Heart right ventricle (tissue), 16 donors: Measurements from ENCODE around the gene ASB6. TPM values are rescaled to one million over a fixed set of nuclear protein-coding genes. Genes with fewer than 3 reads are reported as not detected.

ENCODE experiments used
- ATAC-seq, 8 donors: fragments of 200-7000 bp; cut with Tn5 transposase; one replicate each; pipeline ENCODE4 v1.9.1; 2020; ENCODE audit warnings: mild to moderate bottlenecking in 8 of 8, moderate library complexity in 8 of 8, moderate number of reproducible peaks in 1 of 8
- DNase-seq, 2 donors: peaks; one replicate each; pipeline ENCODE4 v3.0.0-alpha.2; 2020
- H3K27ac ChIP-seq, 10 donors: fragments of 200-600 bp; sonication (generic) in 2 of 10; one replicate each; pipeline versions ENCODE4 v1.5.0 to v1.8.0; 2020 to 2022; ENCODE audit warnings: mild to moderate bottlenecking in 3 of 10
- H3K27me3 ChIP-seq, 7 donors: fragments of 200-600 bp; one replicate each; pipeline ENCODE4 v1.8.0; 2021 to 2022; ENCODE audit warnings: mild to moderate bottlenecking in 2 of 7
- H3K36me3 ChIP-seq, 9 donors: fragments of 200-600 bp; sonication (generic) in 1 of 9; one replicate each; pipeline versions ENCODE4 v1.5.0 to v1.8.0; 2020 to 2022; ENCODE audit warnings: mild to moderate bottlenecking in 2 of 9
- H3K4me1 ChIP-seq, 9 donors: fragments of 200-600 bp; sonication (generic) in 1 of 9; one replicate each; pipeline versions ENCODE4 v1.5.0 to v1.8.0; 2020 to 2022; ENCODE audit warnings: mild to moderate bottlenecking in 4 of 9
- H3K4me3 ChIP-seq, 10 donors: fragments of 200-600 bp; sonication (generic) in 2 of 10; one replicate each; pipeline versions ENCODE4 v1.5.0 to v1.8.0; 2020 to 2022; ENCODE audit warnings: mild to moderate bottlenecking in 7 of 10, moderate library complexity in 2 of 10
- H3K9me3 ChIP-seq, 11 donors: fragments of 200-600 bp in 10 of 11; sonication (generic) in 2 of 11; one replicate each; pipeline versions ENCODE4 v1.5.0 to v1.8.0; 2013 to 2022; ENCODE audit warnings: mild to moderate bottlenecking in 2 of 11, control low read depth in 1 of 11, moderate library complexity in 1 of 11
- WGBS, 2 donors: extraction: QIAGEN DNeasy Blood & Tissue Kit; methylation state at CpG; one replicate each; pipeline ENCODE4 v1.1.7; 2013; ENCODE audit warnings: inconsistent platforms in 1 of 2; 5-methylcytosine and 5-hydroxymethylcytosine counted together
- intact Hi-C, 10 donors: fragments of 100-400 bp; cut with DNase I; formaldehyde crosslinking; loops; one replicate each; pipeline versions ENCODE4 v1.11.1 to v1.14.2; 2022
- polyA plus RNA-seq, 2 donors: library from polyadenylated mRNA; stranded (reverse); fragments of 200-250 nt; gene quantifications; one replicate each; pipeline ENCODE4 v1.2.3, GENCODE V29; 2013
- total RNA-seq, 10 donors: library from RNA; stranded (reverse); fragmentation: NEBNext Ultra II Directional in 3 of 10; extraction: Animal tissue kit (Norgen Biotek cat#: 25700) in 3 of 10; gene quantifications; one replicate each; pipeline versions ENCODE4 v1.2.1 to v1.2.4, GENCODE V29; 2021 to 2023
- TF ChIP-seq, protein P1 (sequence below), 9 donors: fragments of 200-600 bp; sonication (generic) in 2 of 9; IDR thresholded peaks; one replicate each; pipeline versions ENCODE4 v1.5.0 to v1.8.0; 2021 to 2022; ENCODE audit warnings: antibody characterized with exemption in 9 of 9, mild to moderate bottlenecking in 5 of 9, moderate library complexity in 1 of 9
- donor health status: Arrhythmogenic right ventricular cardiomyopathy.
- donor health status: ischemic (EF 13 %, LVEDD 7.1; RV severe dilation, severe dysfunction).
- donor health status: healthy with polysubstance abuse.
- donor health status: DM: no; HTN: yes; CAD: no.
- donor health status: DM: no; HTN: no; CAD: no.
- donor health status: ischemic (EF 25% LVEDD 6.9; RV normal size, moderate dysfunction).
- donor health status: ischemic (EF 25% LVEDD 5.7; RV mildly dilated, moderate dysfunction).
- donor health status: healthy.
- donor health status: DM: yes; HTN: yes; CAD: no.
- donor health status: Ischemic cardiomyopathy.
- donor health status: ischemic (EF 35%, LVEDD 5.7; RV mildly dilated, moderate dysfunction).
- donor health status: nonischemic (EF 11% LVEDD 7.7; RV severe dilation, severe dysfunction).
- donor health status: DM: yes; HTN: yes; CAD: no.
- donor health status: PGD.
- donor health status: ischemic (EF 29% LVEDD 5.4; RV normal size, mild dysfunction).
- donor health status: nonischemic (EF 23%, LVEDD 6.1; RV moderate dilation, normal function).

Gene ASB6
- total and polyA plus RNA-seq, 12 donors: 6.2 to 11.8 (median 9.4) TPM

- DNase-seq: no peak
- peaks cover 0 to 13% (median 0%) of the 10 kb centered on the region in 9 donors for H3K36me3 ChIP-seq
- peaks cover 18 to 57% (median 47%) of the 10 kb centered on the region in 9 donors for H3K4me1 ChIP-seq
- peaks cover 0 to 21% (median 3%) of the 10 kb centered on the region in 7 donors for H3K27me3 ChIP-seq
- no peak for ATAC-seq
- WGBS, 2 donors: 38 to 47% methylated on average over 9 of the region's 9 CpGs
- H3K27ac ChIP-seq: peak overlapping the region in 2 of 10 donors; percentile 94 to 98
- H3K9me3 ChIP-seq: no peaks in the 10 kb centered on the region
- peak overlapping the region in 1 of 10 donors; percentile 86 for H3K4me3 ChIP-seq
- TF ChIP-seq, protein P1, sequence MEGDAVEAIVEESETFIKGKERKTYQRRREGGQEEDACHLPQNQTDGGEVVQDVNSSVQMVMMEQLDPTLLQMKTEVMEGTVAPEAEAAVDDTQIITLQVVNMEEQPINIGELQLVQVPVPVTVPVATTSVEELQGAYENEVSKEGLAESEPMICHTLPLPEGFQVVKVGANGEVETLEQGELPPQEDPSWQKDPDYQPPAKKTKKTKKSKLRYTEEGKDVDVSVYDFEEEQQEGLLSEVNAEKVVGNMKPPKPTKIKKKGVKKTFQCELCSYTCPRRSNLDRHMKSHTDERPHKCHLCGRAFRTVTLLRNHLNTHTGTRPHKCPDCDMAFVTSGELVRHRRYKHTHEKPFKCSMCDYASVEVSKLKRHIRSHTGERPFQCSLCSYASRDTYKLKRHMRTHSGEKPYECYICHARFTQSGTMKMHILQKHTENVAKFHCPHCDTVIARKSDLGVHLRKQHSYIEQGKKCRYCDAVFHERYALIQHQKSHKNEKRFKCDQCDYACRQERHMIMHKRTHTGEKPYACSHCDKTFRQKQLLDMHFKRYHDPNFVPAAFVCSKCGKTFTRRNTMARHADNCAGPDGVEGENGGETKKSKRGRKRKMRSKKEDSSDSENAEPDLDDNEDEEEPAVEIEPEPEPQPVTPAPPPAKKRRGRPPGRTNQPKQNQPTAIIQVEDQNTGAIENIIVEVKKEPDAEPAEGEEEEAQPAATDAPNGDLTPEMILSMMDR (IDR thresholded peaks at IDR 0.05): no peak
- intact Hi-C loops: loop anchor here in 2 of 10 donors (5.0 kb wide), 2 partner anchors 488 to 938 kb away; partner anchors contain the start of gene SET (in 1 of the 2)
Observed at GRCh38 chr9:129624947-129625346, 17.0 kb downstream of the ASB6 start.

DNA sequence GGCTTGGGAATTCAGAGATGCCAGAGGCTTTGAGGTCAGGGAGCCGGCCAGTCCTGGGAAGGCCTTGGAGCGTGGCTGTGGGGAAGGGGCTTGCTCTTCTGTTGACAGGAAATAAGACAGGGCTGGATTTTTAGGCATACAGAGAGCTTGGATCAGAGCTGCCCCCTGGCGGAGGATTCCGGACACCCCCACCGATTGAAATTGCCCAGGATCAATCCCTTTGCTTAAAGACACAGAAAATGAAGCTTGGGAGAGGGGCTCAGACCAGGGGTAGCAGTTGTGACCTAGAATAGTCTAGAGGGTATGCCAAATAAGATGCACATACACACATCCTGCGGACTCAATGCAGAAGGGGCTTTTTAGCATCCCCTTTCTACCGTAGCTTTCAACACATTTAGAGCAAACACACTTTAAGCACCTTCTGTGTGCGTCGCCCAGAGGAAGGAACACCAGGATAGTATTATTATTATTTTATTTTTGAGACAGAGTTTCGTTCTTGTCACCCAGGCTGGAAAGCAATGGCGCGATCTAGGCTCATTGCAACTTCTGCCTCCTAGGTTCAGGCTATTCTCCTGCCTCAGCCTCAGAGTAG lies 17.7 kb downstream of the ASB6 start:
- Histone ChIP-seq H3K27me3 (peaks cover 0 to 28% (median 3%) of the 10 kb centered on the region in 7 donors), H3K9me3 (no peaks in the 10 kb centered on the region), H3K36me3 (peaks cover 0 to 6% (median 0%) of the 10 kb centered on the region in 9 donors), H3K4me3 (no peak overlapping the region), H3K27ac (peak overlapping the region in 1 of 10 donors; percentile 98), H3K4me1 (peaks cover 18 to 59% (median 46%) of the 10 kb centered on the region in 9 donors)
- intact Hi-C loops: no loop called here
- DNase-seq: peak in 1 of 2 donors; percentile 65
- WGBS, 2 donors: 41 to 42% methylated on average over 12 of the region's 12 CpGs
- no peak for ATAC-seq
- TF ChIP-seq, protein P1 (IDR thresholded peaks at IDR 0.05): peak; percentile 50 to 84 (median 71)

- no peak for ATAC-seq
- intact Hi-C loops: no loop called here
- TF ChIP-seq, protein P1 (IDR thresholded peaks at IDR 0.05): no peak
Observed at GRCh38 chr9:129623331-129623730, 18.6 kb downstream of the ASB6 start.

DNA sequence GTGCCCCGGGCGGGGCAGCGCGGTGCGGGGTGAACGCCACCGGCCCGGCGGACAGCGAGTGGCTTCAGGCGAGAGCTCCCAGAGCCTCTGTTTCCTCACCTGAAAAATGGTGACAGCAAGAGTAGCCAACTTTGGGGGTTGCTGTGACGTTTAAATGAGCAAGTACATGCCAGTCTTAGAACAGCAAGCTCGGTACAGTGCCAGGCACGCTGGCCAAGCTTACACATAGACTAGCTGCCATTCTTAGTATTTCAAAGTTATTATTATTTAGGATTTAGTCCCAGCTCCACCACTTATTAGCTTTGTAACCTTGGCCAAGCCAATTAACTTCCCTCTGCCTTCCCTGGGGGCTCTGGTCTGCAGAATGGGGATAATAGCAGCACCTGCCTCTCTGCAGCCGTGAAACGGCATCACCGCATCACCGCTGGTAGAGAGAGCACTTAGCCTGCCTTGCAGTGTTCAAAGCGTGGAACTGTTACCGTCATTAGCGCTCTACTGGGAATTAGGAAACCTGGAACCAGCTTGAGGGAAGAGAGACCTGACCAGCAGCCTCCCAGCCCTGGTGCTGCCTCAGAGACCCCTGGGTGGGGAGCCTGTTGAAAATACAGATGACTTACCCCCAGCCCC lies 21.2 kb downstream of the ASB6 start, which contains the start of gene C9orf50:
C9orf50 (minus strand) TSS at position 433 of the 627 bp plus-strand sequence. CDS start 527 bp downstream, outside the sequence.
- no peaks in the 10 kb centered on the region for H3K36me3 ChIP-seq
- intact Hi-C loops: no loop called here
- H3K27ac ChIP-seq: peak within 1 kb of the TSS in 4 of 10 donors; percentile 14 to 58 (median 39)
- H3K27me3 ChIP-seq: peaks cover 0 to 33% (median 3%) of the 10 kb centered on the region in 7 donors
- TF ChIP-seq, protein P1 (IDR thresholded peaks at IDR 0.05): no peak
- peak within 1 kb of the TSS; percentile 20 to 71 (median 51) for H3K4me3 ChIP-seq
- ATAC-seq: no peak
- WGBS, 2 donors: 21 to 22% methylated on average over 21 of the region's 21 CpGs
- no peak for DNase-seq
- H3K4me1 ChIP-seq: peaks cover 6 to 33% (median 16%) of the 10 kb centered on the region in 9 donors
- no peaks in the 10 kb centered on the region for H3K9me3 ChIP-seq

More at GRCh38 chr9:129623331-129623730, 18.6 kb downstream of the ASB6 start:
- Histone ChIP-seq H3K4me1 (peaks cover 18 to 50% (median 37%) of the 10 kb centered on the region in 9 donors), H3K36me3 (peaks cover 0 to 4% (median 0%) of the 10 kb centered on the region in 9 donors), H3K9me3 (no peaks in the 10 kb centered on the region), H3K27ac (no peak overlapping the region), H3K27me3 (peaks cover 0 to 33% (median 3%) of the 10 kb centered on the region in 7 donors), H3K4me3 (no peak overlapping the region)
- WGBS, 2 donors: 60 to 73% methylated on average over 6 of the region's 6 CpGs
- DNase-seq: no peak
